Activated CD8-positive, alpha-beta T cell treated with anti-CD3 and anti-CD28 coated beads for 36 hours (primary cell): ENCODE measurements around the gene C1orf216. TPM values are rescaled to one million over a fixed set of nuclear protein-coding genes. Genes with fewer than 3 reads are reported as not detected.

Source experiments
- ATAC-seq: fragments of 200-7000 bp; cut with Tn5 transposase; one replicate; pipeline ENCODE4 v1.10.0; 2021; ENCODE audit warnings: mild to moderate bottlenecking, moderate library complexity
- CTCF ChIA-PET: fragments of 350-600 bp; sonication (Branson Sonifier 250); formaldehyde crosslinking; loops from one replicate; lab custom pipeline; 2021; ENCODE audit warnings: antibody characterized with exemption; lab: Charles Lee
- POLR2A ChIA-PET: fragments of 350-600 bp; sonication (Branson Sonifier 250); formaldehyde crosslinking; loops from one replicate; lab custom pipeline; 2021; ENCODE audit warnings: antibody characterized with exemption; lab: Charles Lee
- DNase-seq: peaks from one replicate; pipeline ENCODE4 v3.0.0-alpha.2; 2020
- H3K27ac Mint-ChIP-seq: one replicate; pipeline ENCODE4 v1.8.0; 2021; ENCODE audit warnings: mild to moderate bottlenecking, mixed read lengths
- H3K27me3 Mint-ChIP-seq: one replicate; pipeline ENCODE4 v1.8.0; 2021; ENCODE audit warnings: mixed read lengths
- H3K36me3 Mint-ChIP-seq: one replicate; pipeline ENCODE4 v1.8.0; 2021; ENCODE audit warnings: low read depth, mixed read lengths
- H3K4me1 Mint-ChIP-seq: one replicate; pipeline ENCODE4 v1.8.0; 2021; ENCODE audit warnings: low read depth, mixed read lengths
- H3K4me3 Mint-ChIP-seq: one replicate; pipeline ENCODE4 v1.8.0; 2021; ENCODE audit warnings: mild to moderate bottlenecking, moderate library complexity, mixed read lengths
- H3K9me3 Mint-ChIP-seq: one replicate; pipeline ENCODE4 v1.8.0; 2021; ENCODE audit warnings: mixed read lengths
- intact Hi-C: fragments of 100-400 bp; cut with micrococcal nuclease; formaldehyde crosslinking; loops from one replicate; pipeline ENCODE4 v1.10.0; 2022
- total RNA-seq, 2 experiments: library from RNA; stranded (reverse); gene quantifications; one replicate each; pipeline ENCODE4 v1.2.3, GENCODE V29; 2021
- TF ChIP-seq, protein P1 (sequence below): fragments of 200-600 bp; IDR thresholded peaks from one replicate; pipeline ENCODE4 v1.8.0; 2022; ENCODE audit warnings: antibody characterized with exemption, mild to moderate bottlenecking

C1orf216 gene
- total RNA-seq, 2 experiments from 2014 or later, result 10.4 to 11.0 TPM

- no peaks in the 10 kb centered on the region for H3K9me3 Mint-ChIP-seq
- peaks cover 4% of the 10 kb centered on the region for H3K27me3 Mint-ChIP-seq
- H3K4me1 Mint-ChIP-seq, result no peaks in the 10 kb centered on the region
- ChIA-PET CTCF (interaction anchor here (1.7 to 2.2 kb wide), 2 partner anchors 21 to 35 kb away, joined by 4 to 5 read pairs; no protein-coding TSS in a partner anchor), POLR2A (no interaction called here)
- ATAC-seq, result no peak
- no peak for DNase-seq
- intact Hi-C loops, result no loop called here
- no peak overlapping the region for H3K4me3 Mint-ChIP-seq
- no peak overlapping the region for H3K27ac Mint-ChIP-seq
- H3K36me3 Mint-ChIP-seq, result no peaks in the 10 kb centered on the region
- TF ChIP-seq, protein P1, sequence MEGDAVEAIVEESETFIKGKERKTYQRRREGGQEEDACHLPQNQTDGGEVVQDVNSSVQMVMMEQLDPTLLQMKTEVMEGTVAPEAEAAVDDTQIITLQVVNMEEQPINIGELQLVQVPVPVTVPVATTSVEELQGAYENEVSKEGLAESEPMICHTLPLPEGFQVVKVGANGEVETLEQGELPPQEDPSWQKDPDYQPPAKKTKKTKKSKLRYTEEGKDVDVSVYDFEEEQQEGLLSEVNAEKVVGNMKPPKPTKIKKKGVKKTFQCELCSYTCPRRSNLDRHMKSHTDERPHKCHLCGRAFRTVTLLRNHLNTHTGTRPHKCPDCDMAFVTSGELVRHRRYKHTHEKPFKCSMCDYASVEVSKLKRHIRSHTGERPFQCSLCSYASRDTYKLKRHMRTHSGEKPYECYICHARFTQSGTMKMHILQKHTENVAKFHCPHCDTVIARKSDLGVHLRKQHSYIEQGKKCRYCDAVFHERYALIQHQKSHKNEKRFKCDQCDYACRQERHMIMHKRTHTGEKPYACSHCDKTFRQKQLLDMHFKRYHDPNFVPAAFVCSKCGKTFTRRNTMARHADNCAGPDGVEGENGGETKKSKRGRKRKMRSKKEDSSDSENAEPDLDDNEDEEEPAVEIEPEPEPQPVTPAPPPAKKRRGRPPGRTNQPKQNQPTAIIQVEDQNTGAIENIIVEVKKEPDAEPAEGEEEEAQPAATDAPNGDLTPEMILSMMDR, result no peak
These were observed 51.8 kb downstream of the C1orf216 start for GRCh38 chr1:35666916-35667315.

DNA sequence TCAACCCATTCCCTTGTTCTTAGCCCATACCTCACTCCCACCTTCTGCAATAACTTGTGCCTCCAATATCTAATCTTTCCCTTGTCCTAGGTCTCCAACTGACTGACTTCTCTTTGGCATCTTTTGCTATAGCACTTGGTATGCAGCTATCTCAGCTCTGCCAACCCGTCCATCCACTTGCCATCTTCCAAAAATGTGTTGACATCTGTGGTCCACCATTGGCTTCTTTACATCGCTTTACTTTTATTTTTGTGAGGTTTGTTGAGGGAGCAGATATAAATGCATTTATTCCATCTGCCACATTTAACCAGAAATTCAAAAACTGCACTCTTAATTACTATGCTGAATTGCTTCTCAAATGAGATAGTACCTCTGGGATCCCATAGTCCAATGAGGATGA is 52.5 kb downstream of the C1orf216 start:
- ChIA-PET CTCF (interaction anchor here (2.2 kb wide), 1 partner anchor 36 kb away, joined by 5 read pairs; no protein-coding TSS in a partner anchor), POLR2A (interaction anchor here (0.8 kb wide), 1 partner anchor 10 kb away, joined by 3 read pairs; no protein-coding TSS in a partner anchor)
- ATAC-seq (no peak), DNase-seq (no peak)
- H3K27ac Mint-ChIP-seq, result no peak overlapping the region
- no peaks in the 10 kb centered on the region for H3K36me3 Mint-ChIP-seq
- intact Hi-C loops, result no loop called here
- H3K4me3 Mint-ChIP-seq, result no peak overlapping the region
- peaks cover 4% of the 10 kb centered on the region for H3K27me3 Mint-ChIP-seq
- H3K9me3 Mint-ChIP-seq, result no peaks in the 10 kb centered on the region
- TF ChIP-seq, protein P1, result no peak
- H3K4me1 Mint-ChIP-seq, result no peaks in the 10 kb centered on the region

Other genes with a start within 250 kb of the C1orf216 start
- gene KIAA0319L, start 161.5 kb downstream of the C1orf216 start, total RNA-seq, result 10 to 100 TPM; 22.8 to 30.9 TPM
- gene NCDN, start 161.1 kb downstream of the C1orf216 start, total RNA-seq, result 10 to 100 TPM; 17.3 to 17.5 TPM
- gene TFAP2E, start 145.6 kb downstream of the C1orf216 start, total RNA-seq, result under 1 TPM; 0.56 to 0.58 TPM
- 10 to 100 TPM; 92.9 to 94.2 TPM for gene PSMB2, start 77.4 kb downstream of the C1orf216 start, total RNA-seq
- gene CLSPN, start 51.1 kb upstream of the C1orf216 start, total RNA-seq, result 10 to 100 TPM; 50.8 to 52.5 TPM
- 1 to 10 TPM; 3.8 to 3.9 TPM for gene AGO4, start 89.1 kb upstream of the C1orf216 start, total RNA-seq
- gene AGO1, start 164.3 kb upstream of the C1orf216 start, total RNA-seq, result 10 to 100 TPM; 33.0 to 34.2 TPM
- gene AGO3, start 212.2 kb upstream of the C1orf216 start, total RNA-seq, result 10 to 100 TPM; 27.7 to 30.0 TPM